GM18507 (cell line): ENCODE results near the gene CTU1.

Source experiments
- DNase-seq: peaks from one replicate; pipeline ENCODE4 v3.0.0; 2011; ENCODE audit warnings: low read depth; ENCODE audit not compliant: insufficient read length; ENCODE audit errors: extremely low spot score
- FAIRE-seq: peaks from 2 replicates; lab custom pipeline; 2011; peaks lifted over from hg19 to GRCh38; lab: Jason Lieb, UNC

Gene CTU1

DNA sequence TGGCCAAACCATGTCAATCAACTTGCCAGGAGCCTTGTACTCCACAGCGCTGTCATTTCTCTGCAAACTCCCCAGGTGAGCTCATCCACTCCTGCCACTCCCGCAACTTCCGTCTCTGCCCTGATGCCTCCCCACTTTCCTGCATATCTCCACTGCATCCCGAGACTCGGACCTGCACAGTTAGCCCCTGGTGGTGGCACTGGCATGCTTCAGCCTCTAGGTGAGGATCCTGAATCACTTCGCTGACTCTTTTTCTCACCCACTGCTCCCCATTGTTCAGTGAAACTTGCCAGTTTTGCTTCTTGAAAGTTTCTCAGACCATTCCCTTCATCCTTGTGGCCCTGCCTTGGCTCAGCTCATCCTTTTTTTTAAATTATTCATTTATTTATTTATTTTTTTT is 3.4 kb upstream of the CTU1 start:
- DNase-seq = no peak
- FAIRE-seq = no peak

DNA sequence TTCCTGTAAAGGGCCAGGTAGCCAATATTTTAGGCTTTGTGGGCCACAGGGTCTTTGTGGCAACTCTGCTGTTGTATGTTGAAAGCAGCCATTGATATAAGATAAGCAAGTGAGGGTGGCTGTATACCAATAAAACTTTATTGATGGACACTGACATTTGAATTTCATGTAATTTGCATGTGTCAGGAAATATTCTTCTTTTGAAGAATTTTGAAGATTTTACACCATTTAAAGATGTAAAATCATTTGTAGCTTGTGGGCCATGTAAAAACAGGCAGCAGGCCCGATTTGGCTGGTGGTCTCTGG is 2.4 kb upstream of the CTU1 start:
- FAIRE-seq = no peak
- no peak for DNase-seq

DNA sequence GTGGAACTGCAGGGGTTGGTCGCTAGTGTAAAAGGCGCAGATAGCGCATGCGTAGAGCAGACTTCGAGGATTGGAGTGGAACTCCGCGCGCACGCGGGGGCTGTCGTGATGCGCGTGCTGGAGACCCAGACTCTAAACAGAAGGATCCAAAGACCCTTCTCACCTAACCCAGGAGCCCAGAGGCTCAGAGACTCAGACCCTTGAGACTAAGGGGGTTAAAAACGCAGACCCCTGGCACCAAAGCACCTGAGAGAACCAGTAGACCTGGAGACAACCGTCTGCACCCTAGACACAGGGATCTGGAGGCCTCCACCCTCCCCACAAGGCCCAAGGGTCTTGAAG is 567 bp upstream of the CTU1 start:
- DNase-seq (no peak), FAIRE-seq (no peak)

DNA sequence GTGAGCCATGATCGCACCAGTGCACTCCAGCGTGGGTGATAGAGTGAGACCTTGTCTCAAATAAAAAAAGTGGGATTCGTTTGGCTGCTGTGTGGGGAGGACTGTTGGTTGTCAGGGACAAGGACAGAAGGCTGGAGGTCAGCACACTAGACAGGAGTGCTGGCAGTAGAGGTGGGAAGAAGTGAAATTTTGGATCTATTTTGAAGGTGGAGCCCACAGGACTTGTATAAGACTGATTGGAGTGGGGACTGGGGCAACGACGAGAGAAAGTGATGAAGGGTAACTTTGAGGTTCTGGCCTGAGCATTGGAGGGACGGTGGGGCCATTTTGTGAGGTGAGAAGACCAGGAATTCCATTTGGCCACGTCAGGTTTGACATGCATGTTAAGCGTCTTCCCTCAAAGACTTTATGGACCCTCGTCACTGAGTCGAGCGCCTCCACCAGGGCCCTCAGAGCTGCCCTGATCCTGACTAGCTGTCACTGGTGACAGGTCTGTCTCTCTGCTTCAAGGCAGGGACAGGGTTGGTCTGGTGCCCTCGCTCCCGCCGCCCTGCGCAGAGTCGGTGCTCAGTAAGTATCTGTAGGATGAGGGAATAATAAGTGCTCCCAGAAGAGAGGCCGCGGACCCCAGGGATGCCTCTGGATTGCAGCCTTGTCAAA is 673 bp downstream of the CTU1 start:
- FAIRE-seq (peak; percentile 24), DNase-seq (no peak)

DNA sequence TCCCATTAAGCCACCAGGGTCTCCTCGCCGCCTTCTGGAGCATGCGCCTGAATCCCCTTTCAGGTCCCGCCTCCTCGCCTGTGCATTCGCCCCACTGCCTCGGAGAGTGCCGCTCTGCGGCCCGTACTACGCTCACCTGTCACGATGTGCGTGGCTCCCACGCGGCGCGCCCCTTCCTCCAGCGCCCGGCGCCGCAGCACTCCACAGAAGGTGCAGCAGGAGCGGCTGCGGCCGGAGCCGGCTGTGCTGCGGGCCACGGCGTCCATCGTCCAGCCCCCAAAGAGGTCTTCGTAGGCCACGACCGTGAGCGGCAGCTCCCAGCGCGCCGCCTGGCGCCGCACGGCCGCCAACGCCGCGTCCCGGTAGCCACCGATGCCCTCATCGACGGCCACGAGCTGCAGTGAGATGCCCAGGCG is 4.3 kb downstream of the CTU1 start:
- FAIRE-seq (no peak), DNase-seq (no peak)

DNA sequence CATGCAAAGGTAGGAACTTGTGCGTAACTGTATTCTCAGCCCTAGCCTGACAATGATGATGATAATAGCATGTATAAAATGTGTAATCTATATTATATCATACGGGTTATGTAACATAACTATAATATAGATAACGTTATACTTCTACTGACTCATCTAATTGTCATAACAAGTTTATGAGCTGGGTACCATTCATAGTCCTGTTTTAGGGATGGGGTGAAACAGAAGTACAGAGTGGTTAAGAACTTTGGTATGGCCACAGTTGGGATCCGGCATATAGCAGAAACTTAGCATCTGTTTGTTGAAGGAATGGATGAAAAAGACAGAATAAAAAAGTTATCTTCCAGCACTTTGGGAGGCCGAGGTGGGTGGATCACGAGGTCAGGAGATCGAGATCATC is 5.2 kb downstream of the CTU1 start:
- DNase-seq = no peak
- FAIRE-seq = no peak

DNA sequence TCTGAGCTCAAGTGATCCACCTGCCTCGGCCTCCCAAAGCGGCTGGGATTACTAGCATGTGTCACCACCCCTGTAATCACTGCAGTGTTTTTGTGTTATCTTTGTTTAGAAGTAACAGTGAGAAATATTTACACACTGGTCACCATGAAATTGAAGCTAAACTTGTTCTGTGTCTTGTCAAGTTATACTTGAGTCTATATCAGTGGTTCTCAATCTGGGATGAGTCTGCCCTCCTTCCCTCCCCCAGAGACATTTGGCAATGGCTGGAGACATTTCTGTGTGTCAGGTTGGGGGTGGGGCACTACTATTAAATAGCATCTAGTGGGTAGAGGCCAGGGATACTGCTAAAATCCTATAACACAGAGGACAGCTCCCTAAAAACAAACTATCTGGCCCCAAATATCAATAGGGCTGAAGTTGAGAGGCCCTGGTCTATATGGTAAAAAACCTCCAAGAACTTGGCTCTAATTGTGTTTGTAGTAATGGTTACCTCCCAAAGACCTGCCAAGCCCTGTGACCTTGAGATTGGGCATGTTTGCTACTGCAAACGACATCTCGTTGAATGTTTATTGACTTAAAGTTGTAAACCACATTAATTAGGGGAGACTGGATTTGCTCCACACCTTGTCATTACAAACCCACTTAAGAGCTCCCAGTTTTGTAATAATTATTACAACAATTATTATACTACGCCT is 6.9 kb downstream of the CTU1 start:
- no peak for DNase-seq
- FAIRE-seq = no peak

DNA sequence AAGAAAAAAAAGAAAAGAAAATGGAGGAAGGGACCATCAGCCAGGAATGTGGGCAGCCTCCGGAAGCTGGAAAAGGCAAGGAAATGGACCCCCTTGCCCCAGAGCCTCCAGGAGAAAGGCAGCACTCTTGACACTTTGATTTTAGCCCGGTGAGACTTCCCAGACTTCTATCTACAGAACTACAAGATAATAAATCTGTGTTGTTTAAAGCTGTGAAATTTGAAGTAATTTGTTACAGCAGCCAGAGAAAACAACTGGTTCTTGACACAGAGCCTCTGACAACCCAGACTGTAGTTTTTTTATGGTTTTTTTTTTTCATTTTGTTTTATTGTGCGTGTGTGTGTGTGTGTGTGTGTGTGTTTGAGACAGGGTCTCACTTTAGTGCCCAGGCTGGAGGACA is 7.6 kb downstream of the CTU1 start:
- no peak for DNase-seq
- no peak for FAIRE-seq

DNA sequence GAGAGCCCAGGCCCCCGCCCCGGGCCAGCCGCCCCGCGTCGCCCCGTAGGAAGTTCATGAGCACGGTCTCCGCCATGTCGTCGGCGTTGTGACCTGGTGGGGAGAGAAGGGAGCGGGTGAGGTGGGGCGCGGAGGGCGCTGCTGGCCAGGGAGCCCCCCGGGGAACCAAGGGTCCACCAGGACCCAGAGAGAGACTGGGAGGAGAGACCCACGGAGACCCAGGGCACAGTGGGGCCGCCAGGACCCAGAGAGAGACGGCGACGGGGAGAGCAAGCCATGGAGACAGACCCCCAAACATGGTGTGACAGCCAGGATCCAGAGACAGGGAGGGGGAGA is 9.2 kb downstream of the CTU1 start:
- FAIRE-seq = no peak
- DNase-seq = no peak

DNA sequence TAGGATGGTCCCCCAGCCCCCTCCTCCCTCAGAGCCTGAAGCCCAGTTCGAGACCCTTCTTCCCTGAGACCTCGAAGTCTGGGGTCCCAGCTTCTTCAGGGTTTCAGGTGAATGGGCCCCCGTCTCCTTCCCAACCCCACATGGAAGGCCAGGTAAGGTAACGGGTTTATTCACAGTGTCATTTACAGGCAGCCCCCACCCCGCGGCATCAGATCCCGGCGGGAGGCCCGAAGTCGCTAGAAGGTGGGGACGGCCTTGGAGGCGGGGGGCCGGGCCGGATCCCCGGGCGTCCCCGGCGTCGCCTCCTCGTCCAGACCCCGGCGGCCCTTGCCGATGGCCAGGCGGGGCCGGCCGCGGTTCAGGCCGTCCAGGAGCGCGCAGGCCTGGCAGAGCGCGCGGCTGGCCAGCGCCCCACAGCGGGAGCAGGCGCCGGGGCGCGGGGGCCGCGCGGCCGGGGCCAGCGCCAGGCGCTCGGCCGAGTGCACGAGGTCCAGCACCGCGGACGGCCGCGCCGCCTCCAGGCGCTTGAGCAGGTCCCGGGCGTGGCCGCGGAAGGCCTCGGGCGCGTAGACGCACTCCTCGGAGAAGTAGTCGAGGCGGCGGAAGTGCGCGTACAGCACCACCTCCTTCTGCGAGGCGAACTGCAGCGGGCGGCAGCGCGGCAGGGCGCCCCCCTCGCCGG is 9.7 kb downstream of the CTU1 start:
- FAIRE-seq = no peak

DNA sequence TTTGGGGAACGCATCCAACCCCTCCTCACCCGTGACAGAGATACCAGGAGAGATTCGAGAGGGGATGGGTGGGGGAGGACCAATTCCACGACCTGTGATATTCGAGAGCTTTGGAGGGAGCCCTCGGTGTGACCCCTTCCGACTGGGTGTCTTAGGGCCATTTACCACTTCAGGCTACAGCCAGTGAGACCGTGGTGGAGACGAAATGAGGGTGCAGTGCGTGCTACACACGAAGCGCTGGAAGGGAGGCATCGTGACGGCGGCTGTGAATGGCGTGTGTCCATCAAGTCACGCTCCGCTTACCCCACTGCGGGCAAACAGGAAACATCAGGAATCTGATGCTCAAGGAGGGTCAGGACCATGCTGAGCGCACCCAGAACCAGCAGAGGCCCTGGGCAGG is 10.4 kb downstream of the CTU1 start:
- DNase-seq (no peak), FAIRE-seq (no peak)

More for the DNA sequence above, 9.7 kb downstream of the CTU1 start:
- no peak for DNase-seq

DNA sequence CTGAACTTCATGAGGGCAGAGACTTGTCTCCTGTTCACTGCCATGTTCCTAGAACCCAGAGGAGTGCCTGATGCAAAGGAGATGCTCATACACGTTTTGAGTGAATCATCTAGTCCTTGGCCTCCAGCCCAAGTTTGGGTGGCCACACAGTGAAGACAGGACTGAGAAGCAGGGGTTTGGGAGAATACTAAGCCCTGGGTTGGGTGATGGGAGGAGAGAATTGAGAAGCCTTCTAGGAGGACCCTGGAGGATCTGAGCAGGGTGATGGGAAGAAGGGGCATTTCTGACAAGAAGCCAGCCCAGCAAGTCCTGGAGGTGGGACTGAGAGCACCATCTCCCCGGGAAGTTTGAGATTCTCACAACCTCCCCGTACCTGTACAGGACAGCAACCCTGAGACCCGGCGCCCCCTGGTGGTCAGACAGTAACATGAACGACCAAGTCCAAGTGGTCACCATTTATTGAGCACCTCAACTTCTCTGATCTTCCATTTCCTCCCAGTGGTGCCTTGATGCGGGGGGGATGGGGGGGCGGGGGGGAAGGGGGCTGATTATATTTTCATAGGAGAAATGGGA is 11.0 kb downstream of the CTU1 start:
- FAIRE-seq = peak; percentile 82
- DNase-seq = peak; percentile 58

DNA sequence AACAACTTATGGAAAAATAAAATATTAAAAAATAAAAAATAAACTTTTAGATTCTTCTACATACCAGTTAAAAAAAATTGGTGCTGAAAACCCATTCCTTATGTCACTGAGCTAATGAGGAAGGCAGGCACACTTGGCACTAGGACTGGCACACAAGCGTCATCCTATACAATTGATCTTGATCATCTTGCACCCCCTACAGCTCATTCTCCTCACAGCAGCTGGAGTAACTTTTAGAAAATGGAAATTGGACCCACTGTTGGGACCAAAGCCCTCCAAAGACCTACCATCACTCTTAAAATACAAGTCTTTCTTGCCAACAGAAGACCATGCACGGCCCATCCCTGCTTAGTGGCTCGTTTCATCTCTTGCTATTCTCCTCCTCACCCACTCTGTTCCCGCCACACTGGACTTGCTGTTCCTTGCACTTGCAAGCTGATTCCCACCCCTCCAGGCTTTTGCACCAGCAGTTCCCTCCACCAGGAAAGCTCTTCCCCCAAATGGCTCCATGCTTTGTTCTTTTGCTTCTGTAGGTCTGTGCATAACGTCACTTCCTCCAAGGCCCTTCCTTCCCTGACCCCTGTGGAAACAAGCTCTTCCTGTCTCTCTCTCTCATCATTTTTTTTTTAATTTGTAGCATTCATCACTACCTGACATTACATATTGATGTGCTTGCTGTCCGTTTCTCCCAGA is 11.6 kb downstream of the CTU1 start:
- FAIRE-seq = no peak
- DNase-seq = no peak

DNA sequence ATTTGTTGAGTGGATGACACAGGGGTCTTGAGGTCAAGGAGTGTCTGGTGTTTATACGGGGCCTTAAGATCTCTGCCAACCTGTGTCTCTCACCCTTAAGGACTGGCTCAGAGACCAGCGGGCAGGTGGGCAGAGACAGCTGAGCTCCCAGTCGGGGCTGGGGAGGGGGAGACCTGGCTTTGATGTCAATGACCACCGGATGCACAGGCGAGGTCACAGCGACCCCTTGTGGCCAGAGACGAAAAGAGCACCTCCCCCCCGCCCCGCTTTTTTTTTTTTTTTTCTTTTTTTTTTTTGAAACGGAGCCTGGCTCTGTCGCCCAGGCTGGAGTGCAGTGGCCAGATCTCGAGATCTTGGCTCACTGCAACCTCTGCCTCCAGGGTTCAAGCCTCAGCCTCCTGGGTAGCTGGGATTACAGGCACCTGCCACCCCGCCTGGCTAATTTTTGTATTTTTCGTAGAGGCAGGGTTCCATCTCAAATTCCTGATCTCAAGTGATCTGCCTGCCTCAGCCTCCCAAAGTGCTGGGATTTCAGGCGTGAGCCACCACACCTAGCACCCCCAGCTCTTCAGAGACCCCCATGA is 13.4 kb downstream of the CTU1 start:
- FAIRE-seq (no peak), DNase-seq (no peak)

DNA sequence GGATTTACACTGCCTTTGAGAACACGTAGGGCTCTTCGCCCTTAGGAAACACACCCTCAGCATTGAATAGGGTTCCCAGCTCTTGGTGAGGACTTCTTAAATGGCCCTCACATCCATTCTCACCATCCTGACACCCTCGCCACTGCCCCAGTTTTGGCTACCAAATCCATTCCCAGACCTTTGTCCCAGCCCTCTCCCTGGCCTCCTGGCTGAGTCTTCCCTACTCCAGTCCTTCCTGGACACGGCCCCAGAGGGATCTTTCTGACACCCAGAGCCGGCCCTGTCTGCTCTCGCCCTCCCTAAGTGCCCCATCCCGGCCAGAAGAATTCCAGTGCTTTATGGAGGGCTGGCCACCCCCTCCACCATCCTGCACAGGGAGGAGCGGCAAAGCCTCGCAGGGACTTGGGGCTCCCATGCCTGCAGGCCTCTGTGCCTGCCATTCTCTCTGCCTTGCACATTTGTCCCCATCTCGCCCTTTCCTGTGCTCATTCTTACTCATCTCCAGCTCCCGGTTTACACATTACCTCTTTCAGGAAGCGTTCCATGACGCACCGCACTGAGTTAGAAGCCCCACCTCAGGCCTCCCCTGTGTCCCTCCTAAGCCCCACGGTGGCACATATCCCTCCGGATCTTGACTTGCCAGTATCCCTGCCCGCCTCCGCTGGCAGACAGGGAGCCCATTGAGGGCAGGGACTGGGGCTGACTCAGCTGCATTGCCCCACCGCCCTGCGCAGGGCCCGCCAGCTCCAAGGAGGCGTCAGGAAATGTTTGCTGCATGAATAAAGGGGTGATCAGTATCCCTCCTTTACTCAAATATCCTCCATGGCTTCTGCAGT is 14.5 kb downstream of the CTU1 start:
- DNase-seq (no peak), FAIRE-seq (no peak)

DNA sequence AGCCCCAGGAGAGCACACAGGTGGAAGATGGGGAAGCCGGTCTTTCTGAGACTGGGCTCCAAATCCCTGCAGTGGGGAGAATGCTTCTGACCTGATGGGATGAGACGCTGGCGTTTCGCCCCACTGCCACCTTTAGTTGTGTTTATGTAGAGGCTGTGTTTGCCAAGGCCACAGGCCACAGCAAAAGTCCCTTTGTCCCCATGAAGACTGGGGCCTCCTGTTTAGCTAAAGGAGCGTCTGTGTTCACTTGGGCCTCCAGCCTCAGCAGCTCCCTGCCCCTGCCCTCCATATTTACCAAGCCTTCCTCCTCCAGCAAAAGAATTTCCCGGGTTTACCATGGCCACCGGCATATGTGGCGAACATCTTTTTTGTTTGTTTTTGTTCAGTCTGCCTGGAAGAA is 15.1 kb downstream of the CTU1 start:
- no peak for FAIRE-seq
- no peak for DNase-seq

DNA sequence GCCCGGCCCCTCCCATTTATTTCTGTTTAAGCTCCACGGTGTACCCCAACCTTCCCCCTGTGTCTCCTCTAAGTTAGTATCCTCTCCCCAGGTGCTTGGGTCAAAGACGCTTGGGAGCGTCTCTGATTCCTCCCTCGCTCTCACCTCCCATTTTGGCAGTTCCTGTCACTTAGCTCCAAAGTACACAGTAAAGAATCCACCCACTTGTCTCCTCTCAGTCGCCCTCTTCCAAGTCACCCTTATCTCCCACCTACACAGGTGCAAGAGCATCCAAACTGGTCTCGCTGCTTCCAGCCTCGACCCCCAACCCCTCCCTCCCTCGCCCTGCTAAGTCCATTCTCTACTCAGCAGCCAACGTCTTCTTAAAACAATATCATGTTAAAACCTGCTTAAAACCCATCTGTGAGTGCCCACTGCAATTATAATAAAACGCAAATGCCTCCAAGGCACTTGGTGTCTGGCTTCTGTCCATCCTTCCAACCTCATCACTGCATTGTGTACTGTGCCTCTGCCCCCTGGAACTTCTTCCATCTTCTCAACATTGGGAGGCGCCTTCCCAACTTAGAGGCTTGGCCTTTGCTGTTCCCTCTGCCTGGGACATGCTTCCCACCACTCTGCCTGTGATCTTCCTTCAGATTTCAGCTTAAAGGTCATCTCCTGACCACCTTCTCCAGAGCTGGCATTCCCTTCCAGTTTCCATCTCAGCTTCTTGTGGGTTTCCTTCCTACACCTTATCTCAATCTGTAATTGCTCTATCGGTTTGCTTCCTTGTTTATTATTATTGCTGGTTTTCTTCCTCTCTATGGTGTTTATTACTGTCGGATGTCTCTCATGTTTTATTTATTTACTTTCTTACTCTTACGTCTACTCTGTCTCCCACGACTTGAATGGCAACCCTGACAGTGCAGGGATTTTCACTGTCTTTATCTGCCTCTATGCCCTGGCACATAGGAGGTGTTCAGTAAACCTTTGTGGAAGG is 16.0 kb downstream of the CTU1 start:
- no peak for FAIRE-seq

DNA sequence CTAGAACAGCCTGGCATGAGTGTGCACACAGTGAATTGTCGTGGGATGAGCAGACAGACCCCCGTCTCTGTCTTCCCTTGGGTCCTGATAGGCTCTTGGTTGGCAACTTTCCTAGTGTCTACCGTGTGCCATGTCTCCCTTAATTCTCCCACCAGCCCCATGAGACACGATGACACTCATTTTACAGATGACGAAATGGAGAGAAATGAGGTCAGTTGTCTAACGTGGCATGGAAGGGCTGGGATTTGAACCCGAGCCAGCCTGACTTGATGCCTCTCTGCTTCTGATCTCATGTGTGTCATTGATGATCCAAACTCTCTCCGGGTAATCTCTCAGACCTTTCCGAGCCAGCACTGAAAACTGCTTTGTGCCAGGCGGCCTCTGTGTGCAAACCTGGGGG is 17.1 kb downstream of the CTU1 start:
- no peak for DNase-seq
- no peak for FAIRE-seq

More for the DNA sequence above, 16.0 kb downstream of the CTU1 start:
- no peak for DNase-seq
